Gastrocnemius medialis (tissue), 4 donors: ENCODE results near the gene ARHGEF10L.

Experiments used
- CTCF ChIP-seq, 5 experiments: fragments of 450-650 bp in 3 of 5; fragments of 200-600 bp in 2 of 5; sonication (generic) in 2 of 5; IDR thresholded peaks in 4 of 5; conservative IDR thresholded peaks in 1 of 5; 1 replicate in 4 of 5; 2 replicates in 1 of 5; pipeline ENCODE4 v1.5.1; 2016 to 2019; ENCODE audit warnings: antibody characterized with exemption in 5 of 5, mild to moderate bottlenecking in 3 of 5, moderate library complexity in 3 of 5
- POLR2A ChIP-seq, 2 donors: fragments of 450-650 bp; IDR thresholded peaks; one replicate each; pipeline ENCODE4 v1.6.1; 2017; ENCODE audit warnings: antibody characterized with exemption in 2 of 2, mild to moderate bottlenecking in 2 of 2, moderate library complexity in 2 of 2

DNA sequence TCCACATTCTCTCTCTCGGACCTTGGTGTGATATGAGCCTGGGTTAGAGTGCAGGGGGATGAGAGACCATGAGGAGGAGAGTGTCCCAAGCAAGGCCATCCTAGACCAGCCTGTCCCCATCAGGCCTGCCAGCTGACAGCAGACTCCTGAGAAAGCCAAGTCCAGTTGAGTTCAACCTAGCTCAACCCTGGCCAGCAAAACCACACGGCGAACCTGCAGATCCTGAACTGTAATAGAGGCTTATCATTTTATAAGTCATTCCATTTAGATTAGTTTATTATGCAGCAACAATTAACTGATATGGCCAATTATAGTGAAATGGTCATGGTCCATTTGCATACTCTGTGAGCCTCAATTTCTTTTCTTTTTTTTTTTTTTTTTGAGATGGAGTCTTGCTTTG lies 36.4 kb upstream of the ARHGEF10L start:
- TF ChIP-seq CTCF (IDR thresholded peaks at IDR 0.05 in 4 of 5, conservative IDR thresholded peaks at IDR 0.05 in 1 of 5) (no peak), POLR2A (IDR thresholded peaks at IDR 0.05) (no peak)
